NCI-H2196 treated with DMSO at 0.1 percent for 48 hours (cell line): ENCODE results near the gene MRPL55.

ENCODE experiments used
- DNase-seq: peaks from one replicate; lab custom pipeline; 2025; ENCODE audit not compliant: unreplicated experiment; lab: John Stamatoyannopoulos, UW

Gene MRPL55

DNA sequence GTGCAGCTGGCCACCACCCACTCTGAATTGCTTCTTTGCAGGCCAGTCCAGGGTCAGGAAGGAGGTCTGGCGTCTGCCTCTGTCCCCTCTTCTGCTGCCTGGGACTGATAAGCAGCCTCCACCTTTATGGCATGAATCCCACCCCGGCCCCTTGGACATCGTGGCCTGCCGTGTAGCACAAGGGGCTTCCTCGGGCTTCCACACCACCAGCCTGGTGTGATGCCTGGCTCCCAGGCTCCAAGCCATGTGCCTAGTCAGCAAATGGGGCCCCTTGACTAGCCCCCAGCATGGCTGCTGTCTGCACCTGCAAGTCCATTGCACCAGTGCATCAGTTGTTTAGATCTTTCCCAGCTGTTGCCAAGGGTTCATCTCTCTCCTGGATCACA, 36.4 kb downstream of the MRPL55 start:
- DNase-seq = no peak

DNA sequence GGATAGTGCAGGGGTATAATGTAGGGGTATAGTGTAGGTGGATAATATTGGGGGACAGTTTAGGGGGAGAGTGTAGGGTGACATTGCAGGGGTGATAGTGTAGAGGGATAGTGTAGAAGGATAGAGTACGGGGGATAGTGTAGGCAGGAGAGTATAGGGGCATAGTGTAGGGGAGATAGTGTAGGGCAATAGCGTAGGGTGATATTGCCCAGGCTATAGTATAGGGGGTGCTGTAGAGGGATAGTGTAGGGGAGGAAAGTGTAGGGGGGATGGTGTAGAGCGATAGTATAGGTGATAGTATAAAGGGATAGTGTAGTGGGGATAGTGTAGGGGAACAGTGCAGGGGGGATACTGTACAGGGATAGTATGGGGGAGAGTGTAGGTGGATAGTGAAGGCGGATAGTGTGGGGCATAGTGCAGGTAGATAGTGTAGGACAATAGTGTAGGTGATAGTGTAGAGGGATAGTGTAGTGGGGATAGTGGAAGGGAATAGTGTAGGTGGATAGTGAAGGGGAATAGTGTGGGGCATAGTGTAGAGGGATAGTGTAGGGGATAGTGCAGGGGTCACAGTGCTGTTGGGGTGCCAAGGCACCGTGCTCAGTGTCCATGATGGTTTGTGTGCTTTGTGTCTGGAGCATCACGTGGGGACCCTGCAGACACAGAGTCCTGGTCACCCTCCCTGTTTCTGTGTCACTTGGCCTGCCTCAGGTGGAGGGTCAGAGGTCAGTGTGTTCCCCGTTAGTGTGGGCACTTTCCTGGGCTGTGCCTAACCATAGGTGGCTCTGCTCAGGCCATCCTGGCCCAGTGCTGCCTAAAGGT, 37.1 kb downstream of the MRPL55 start:
- DNase-seq = no peak

DNA sequence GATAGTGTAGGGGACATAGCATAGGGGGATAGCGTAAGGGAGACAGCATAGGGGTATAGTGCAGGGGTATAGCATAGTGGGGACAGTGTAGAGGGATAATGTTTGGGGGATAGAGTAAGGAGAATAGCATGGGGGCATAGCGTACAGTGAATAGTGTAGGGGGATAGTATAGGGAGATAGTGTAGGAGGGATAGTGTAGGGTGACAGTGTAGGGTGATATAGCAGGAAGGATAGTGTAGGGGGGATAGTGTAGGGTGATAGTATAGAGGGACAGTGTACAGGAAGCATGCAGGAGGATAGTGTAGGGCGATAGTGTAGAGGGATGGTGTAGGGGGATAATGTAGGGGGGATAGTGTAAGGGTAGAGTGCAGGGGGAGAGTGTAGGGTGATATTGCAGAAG, 38.2 kb downstream of the MRPL55 start:
- DNase-seq = no peak

DNA sequence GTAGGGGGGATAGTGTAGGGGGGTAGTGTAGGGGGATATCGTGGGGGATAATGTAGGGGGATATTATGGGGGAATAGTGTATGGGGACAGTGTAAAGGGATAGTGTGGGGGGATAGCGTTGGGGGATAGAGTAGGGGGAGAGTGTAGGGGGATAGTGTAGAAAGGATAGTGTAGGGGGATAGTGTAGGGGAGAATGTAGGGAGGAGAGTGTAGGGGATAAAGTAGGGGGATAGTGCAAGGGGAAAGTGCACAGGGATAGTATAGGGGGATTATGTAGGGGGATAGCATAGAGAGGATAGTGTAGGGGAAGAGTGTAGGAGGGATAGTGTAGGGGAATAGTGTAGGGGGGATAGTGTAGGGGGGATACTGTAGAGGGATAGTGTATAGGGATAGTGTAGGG, 38.9 kb downstream of the MRPL55 start:
- DNase-seq = no peak

DNA sequence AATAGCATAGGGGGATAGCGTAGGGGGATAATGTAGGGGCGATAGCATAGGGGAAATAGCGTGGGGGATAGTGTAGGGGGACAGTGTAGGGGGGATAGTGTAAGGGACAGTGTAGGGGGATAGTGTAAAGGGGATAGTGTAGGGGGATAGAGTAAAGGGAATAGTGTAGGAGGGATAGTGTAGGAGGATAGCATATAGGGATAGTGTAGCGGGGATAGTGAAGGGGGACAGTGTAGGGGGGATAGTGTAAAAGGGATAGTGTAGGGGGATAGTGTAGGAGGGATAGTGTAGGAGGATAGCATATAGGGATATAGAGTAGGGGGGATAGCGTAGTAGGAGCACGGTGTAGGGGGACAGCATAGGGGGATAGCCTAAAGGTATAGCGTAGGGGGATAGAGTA, 40.7 kb downstream of the MRPL55 start:
- DNase-seq = no peak

DNA sequence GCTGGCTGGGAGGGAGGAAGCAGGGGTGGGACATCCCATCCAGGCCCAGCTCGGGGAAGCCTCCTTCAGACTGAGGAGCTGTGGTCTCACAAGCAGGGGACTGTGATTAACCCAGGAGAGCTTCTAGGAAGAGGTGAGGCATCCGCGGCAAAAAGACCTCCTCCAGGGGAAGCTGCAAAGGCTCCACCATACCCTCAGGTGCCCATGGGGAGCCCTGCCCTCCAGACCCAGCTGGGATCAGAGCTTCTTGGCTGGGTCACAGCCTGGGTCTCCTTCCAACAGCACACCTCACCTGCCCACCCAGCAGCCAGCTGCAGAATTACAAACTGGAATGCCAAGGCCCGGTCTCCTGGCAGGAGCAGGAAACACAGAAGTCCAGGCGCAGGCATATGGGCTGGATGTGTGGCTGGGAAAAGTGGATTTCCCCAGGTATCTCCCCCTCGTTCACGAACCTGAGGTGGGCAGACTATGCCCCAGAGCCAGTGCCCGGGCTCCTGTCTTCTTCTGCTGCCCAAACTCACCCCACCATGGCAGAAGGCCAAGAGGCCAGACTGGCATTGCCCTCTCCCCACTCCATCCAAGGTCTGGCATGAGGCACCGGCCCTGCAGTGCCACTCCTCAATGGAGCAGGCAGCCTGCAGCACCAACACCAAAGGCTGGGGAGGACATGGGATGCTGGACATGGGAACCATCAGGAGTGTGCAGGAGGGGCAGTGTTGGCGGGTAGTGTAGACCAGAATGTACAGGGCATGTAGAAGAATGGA, 42.0 kb downstream of the MRPL55 start:
- DNase-seq = no peak

DNA sequence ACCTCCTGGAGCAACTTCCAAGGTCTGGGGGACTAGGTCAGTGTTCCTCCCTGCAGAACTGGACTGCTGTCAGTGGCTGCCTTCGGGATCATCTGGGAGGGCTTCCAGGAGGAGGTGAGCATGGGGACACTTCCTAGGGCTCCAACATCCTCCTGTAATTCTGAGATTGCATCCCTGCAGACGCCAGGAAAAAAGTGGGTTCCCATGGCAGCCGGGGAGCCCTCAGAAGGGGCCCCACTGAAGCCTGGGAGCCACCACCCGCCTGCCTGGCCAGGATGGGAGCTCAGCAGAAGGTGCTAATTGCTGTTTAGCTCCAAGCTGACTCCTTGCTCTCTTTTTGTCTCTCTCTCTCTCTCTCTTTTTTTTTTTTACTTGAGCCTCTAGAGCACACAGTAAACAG, 42.7 kb downstream of the MRPL55 start:
- DNase-seq = no peak

DNA sequence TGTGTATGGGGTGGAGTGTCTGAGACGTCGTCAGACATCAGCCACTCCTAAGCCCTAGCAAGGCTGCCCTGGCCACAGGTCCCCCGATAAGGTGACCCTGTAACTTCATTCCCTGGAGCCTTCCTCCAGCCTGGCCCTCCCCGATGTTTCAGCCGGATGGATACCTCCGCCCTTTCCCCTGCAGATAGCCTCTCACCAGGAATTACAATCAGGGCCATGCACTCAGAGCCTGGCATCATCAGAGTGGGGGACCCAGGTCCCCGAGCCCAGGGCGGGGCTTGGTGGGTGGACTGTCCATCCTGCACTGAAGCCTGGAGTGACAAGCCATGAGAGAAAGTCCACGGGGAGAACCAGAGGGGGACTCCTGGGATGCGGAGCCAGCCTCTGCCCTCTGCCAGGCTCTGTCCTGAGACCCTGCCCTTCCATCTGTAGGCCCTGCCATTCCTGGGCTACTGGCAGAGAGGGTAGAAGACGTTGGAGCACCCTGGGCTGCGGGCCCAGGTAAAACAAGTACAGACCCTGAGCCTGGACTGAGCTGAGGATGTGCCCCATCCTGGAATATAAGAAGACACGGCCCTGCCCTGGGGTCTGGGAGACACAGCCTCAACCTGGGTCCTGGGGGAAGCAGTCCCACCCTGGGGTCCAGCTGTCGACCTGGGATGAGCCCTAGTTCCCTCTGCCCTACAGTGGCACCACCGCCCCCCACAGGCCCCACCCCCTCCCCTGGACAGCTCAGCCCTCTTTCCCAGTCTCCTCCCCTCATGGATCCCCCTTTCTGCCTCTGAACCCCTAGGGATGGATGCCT, 43.4 kb downstream of the MRPL55 start:
- DNase-seq = no peak

DNA sequence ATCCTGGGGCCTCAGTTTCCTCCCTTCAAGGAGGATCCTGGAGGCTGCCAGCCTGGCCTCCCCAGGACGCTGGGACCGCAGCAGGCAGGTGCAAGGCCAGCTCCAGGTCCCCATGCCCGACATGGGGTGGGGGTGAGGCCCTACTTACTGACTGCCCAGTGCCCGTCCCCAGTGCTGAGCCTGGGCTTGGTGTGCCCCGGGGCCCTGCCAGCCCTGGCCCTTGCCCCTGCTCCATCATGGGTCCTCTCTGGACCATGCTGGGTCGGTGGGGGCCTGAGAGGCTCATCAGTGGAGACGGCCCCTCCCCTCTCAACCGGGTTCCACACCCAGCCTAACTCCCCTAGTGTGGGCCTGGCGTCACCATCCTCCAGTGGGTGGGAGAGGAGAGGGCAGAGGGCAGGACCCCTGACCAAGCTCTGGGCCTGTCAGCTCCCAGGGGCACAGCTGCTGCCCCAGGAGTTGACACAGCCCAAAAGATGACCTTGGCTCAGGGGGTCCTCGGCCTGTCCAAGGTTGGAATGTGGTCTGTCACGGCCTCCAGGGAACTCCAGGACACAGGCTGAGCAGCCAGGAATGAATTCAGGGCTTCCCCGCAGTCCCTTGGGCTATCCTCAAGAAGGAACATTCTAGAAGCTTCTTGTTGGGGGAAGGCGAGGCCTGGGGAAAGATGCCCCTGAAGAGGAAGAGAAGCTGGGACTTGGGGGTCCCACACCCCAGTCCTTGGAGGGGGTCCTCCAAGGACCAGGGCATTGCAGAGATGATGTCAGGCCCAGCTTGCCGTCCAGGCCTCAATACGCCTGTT, 44.2 kb downstream of the MRPL55 start:
- DNase-seq = no peak

DNA sequence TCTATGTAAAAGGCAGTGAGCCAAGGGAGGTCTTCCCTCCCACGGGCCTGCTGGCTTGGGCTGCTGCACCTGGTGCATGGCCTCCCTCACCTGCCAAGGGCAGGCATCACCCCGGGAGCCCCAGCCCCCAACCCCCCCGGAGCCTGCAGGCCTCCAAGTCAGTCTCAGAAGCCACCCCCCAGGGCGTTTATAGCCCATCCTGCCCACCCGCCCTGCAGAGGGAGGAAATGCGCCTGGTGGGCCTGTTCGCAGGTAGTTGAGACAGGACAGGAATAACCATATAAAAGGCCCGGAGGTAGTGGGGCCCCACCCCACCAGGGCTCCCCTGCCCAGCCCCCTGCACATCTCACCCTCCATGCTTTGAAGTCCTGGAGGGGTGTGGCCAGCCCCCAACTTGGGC, 44.8 kb downstream of the MRPL55 start:
- no peak for DNase-seq

DNA sequence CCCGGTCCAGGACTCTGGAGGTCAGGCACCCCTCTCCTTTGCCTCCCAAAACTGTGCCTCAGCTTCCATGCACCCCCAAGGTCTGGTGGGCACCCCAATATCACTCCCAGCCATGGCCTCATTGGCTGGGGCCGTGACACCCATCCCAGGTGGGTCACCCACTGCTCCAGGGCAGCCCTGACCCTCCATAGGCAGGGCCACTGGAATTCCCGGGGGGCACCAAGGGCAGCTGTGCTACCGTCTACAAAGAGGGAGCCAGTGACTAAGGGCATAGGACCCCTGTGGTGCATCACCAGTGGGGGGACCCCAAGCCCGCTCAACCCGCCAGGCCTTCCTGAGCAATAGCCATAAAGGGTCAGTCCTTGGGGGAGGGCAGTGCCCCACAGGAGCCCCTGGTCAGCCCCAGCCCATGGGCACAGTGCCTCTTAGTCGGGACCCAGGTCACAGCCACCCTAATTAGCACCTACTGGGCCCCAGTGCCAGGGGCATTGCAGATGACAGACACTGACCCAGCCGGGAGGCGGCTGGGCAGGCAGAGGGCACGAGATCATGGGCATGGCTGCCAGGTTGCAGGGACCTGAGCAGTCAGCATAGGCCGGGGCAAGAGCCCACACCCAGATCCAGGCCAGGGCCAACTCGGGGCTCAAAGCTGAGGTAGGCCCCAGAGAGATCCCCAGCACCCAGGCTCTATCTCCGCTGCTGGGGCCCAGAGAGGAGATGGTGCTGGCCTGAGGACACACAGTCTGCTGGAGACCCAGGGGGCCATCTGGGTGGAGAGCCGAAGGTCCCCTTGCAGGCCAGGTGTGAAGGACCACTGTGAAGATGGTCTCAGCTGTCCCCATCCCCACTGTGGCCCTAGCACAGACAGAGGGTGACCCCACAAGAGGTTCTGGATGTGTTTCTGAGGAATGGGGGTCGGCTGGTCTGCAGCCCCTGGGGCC, 45.6 kb downstream of the MRPL55 start:
- no peak for DNase-seq

DNA sequence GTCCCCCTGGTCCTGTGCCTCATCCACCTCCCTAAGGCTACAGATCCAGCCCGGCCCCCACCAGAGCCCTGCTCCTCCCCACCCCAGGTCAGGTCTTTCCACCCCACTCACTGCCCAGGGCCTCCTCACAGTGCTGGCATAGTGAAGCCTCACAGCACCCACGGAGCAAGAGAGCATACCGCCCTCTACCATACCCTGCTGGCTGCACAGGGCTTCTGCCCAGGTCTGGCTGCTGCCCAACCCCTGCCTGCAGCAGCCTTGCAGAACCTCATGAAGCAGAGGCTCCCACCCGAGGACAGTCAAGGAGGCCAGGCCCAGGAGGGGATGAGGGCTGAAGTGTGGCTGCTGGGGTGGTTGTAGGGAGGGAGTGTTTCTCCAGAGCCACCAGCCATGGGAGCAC, 46.3 kb downstream of the MRPL55 start:
- DNase-seq = no peak

DNA sequence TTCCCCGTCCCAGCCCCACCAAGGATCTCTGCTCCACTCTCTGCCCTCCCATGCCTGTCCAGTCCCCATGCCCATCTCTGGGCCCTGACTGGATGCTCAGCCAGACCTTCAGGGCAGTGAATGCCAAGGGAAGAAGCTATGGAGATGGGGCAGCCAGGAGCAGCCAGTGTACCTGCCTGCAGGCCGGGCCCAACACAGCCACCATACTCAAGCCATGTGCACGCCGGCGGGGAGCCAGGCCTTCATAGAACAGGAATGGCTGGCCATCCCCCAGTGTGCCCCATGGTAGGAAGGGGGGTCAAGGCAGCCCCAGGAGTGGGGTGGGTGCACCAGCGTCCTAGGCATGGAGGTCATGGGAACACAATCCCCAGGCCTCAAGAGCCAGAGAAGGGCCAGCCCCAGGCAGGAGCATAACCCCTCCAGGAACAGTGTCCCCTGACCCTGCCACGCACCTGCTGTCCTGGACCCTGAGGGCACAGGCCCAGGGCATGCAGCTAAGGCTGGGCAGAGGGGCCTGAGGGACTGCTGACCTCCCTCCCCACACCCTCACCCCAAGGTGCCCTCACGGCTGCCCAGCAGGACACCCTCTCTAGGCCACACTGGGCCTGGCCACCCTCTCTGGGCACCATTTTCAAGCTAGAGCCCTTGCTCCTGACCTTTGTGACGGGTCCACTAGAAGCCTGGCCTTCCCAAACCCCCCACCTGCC, 46.9 kb downstream of the MRPL55 start:
- DNase-seq = no peak

DNA sequence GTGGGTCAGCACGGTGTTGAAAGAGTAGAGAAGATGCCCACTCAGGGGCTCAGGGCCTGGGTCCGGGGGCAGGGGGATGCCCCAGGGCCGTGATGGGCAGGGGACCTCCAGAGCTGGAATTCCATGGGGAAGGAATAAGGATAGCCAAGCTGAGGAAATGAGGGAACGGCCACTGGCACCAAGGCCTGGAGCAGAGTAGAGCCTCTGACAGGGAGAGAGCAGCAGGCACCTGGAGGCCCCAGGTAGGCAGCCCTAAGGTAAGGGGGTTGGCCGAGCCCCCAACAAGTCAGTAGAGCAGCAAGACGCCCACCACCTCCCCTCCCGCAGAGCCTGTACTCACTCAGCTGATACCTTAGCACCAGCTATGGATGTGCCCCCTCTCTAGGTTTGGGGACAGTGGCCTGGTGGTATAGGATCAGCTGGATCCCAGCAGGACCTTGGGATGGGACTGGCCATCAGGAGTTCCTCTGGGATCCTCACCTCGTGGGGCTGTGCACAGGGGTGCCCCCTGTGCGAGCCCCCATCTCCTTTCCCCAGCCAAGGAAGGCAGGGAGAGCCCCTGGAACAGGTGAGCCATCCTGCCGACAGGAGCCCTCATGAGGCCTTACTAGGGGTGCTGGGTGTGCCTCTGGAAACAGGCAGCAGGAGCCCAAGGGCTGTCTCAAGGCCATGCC, 47.6 kb downstream of the MRPL55 start:
- DNase-seq = no peak

DNA sequence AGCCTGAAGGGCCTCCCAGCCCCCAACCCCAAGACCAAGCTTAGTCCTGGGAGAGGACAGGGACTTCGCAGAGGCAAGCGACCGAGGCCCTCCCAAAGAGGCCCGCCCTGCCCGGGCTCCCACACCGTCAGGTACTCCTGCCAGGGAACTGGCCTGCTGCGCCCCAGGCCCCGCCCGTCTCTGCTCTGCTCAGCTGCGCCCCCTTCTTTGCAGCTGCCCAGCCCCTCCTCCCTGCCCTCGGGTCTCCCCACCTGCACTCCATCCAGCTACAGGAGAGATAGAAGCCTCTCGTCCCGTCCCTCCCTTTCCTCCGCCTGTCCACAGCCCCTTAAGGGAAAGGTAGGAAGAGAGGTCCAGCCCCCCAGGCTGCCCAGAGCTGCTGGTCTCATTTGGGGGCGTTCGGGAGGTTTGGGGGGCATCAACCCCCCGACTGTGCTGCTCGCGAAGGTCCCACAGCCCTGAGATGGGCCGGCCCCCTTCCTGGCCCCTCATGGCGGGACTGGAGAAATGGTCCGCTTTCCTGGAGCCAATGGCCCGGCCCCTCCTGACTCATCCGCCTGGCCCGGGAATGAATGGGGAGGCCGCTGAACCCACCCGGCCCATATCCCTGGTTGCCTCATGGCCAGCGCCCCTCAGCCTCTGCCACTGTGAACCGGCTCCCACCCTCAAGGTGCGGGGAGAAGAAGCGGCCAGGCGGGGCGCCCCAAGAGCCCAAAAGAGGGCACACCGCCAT, 48.5 kb downstream of the MRPL55 start:
- DNase-seq = no peak

DNA sequence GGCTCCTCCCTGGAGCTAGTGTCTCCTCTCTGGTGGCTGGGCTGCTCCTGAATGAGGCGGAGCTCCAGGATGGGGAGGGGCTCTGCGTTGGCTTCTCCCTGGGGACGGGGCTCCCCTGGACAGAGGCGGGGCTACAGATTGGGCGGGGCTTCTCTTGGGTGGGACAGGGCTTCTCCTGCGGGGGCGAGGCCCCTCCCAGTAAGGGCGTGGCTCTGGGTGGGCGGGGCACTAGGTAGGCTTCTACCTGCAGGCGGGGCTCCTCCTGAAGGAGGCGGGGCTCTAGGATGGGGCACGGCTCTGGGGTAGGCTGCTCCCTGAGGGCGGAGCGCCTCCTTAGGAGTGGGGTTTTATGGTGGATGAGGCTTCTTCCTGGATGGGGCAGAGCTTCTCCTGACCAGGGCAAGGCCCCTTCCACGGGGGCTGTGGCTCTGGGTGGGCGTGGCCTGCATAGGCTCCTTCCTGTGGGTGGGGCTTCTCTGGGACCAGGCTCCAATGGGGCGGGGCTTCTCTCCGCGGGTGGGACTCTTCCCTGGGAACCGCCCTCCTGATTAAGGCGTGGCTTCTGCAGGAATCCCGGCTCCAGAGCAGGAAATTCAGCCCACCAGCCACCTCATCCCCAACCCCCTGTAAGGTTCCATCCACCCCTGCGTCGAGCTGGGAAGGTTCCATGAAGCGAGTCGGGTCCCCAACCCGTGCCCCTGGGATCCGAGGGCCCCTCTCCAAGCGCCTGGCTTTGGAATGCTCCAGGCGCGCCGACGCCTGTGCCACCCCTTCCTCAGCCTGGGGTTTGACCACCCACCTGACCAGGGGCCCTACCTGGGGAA, 49.3 kb downstream of the MRPL55 start:
- DNase-seq = no peak

DNA sequence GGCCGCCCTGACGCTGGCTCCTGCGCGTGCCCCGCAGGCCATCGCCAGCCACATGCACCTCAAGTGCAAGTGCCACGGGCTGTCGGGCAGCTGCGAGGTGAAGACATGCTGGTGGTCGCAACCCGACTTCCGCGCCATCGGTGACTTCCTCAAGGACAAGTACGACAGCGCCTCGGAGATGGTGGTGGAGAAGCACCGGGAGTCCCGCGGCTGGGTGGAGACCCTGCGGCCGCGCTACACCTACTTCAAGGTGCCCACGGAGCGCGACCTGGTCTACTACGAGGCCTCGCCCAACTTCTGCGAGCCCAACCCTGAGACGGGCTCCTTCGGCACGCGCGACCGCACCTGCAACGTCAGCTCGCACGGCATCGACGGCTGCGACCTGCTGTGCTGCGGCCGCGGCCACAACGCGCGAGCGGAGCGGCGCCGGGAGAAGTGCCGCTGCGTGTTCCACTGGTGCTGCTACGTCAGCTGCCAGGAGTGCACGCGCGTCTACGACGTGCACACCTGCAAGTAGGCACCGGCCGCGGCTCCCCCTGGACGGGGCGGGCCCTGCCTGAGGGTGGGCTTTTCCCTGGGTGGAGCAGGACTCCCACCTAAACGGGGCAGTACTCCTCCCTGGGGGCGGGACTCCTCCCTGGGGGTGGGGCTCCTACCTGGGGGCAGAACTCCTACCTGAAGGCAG, 50.0 kb downstream of the MRPL55 start:
- DNase-seq = no peak
